Common myeloid progenitor, CD34-positive (primary cell): Measurements from ENCODE around the gene ICOSLG.
"Not testable (repeated sequence)": the region's sequence is repeated elsewhere in the genome, so short reads cannot be mapped to it uniquely, and the experiment has no call there.

Source experiments
- CTCF ChIA-PET: fragments of 350-600 bp; sonication (Branson Sonifier 250); formaldehyde crosslinking; loops from one replicate; lab custom pipeline; 2021; ENCODE audit warnings: antibody characterized with exemption; lab: Charles Lee
- POLR2A ChIA-PET: fragments of 350-600 bp; sonication (Branson Sonifier 250); formaldehyde crosslinking; loops from one replicate; lab custom pipeline; 2021; ENCODE audit warnings: antibody characterized with exemption; lab: Charles Lee
- DNase-seq, 3 donors: peaks; one replicate each; pipeline versions ENCODE4 v3.0.0 to v3.0.0-alpha.2; 2013
- H3K27ac ChIP-seq, 2 experiments: 1 replicate in 1 of 2; 2 replicates in 1 of 2; pipeline ENCODE4 v1.7.0; 2013; ENCODE audit warnings: inconsistent platforms in 2 of 2, low read length in 2 of 2, mild to moderate bottlenecking in 2 of 2, low read depth in 1 of 2, moderate library complexity in 1 of 2; ENCODE audit not compliant: severe bottlenecking in 2 of 2, insufficient read depth in 1 of 2, poor library complexity in 1 of 2
- H3K27me3 ChIP-seq, 5 experiments: replicated peaks in 2 of 5; 1 replicate in 3 of 5; 2 replicates in 2 of 5; pipeline versions ENCODE4 v1.6.1 to v1.7.0; 2013; ENCODE audit warnings: low read length in 4 of 5, mild to moderate bottlenecking in 2 of 5, moderate library complexity in 2 of 5, inconsistent platforms in 1 of 5; ENCODE audit not compliant: insufficient read depth in 5 of 5, control insufficient read depth in 4 of 5
- H3K36me3 ChIP-seq, 4 experiments: 1 replicate in 2 of 4; 2 replicates in 2 of 4; pipeline versions ENCODE4 v1.6.1 to v1.7.0; 2013; ENCODE audit warnings: low read length in 3 of 4, control low read depth in 1 of 4, mild to moderate bottlenecking in 1 of 4; ENCODE audit not compliant: control insufficient read depth in 4 of 4, insufficient read depth in 4 of 4
- H3K4me1 ChIP-seq, 4 experiments: 1 replicate in 3 of 4; 2 replicates in 1 of 4; pipeline versions ENCODE4 v1.6.1 to v1.7.1; 2013; ENCODE audit warnings: low read length in 3 of 4, mild to moderate bottlenecking in 3 of 4, control low read depth in 1 of 4, inconsistent platforms in 1 of 4, moderate library complexity in 1 of 4; ENCODE audit not compliant: control insufficient read depth in 4 of 4, insufficient read depth in 4 of 4; ENCODE audit errors: control extremely low read depth in 1 of 4
- H3K4me3 ChIP-seq, 7 experiments: 1 replicate in 4 of 7; 2 replicates in 3 of 7; pipeline versions ENCODE4 v1.5.1 to v1.7.0; 2013; ENCODE audit warnings: mild to moderate bottlenecking in 7 of 7, low read length in 6 of 7, moderate library complexity in 6 of 7, inconsistent platforms in 2 of 7, low read depth in 2 of 7, control low read depth in 1 of 7; ENCODE audit not compliant: insufficient read depth in 4 of 7, control insufficient read depth in 1 of 7; ENCODE audit errors: extremely low read depth in 1 of 7
- H3K9me3 ChIP-seq, 5 experiments: 1 replicate in 4 of 5; 2 replicates in 1 of 5; pipeline versions ENCODE4 v1.6.1 to v1.7.1; 2013; ENCODE audit warnings: low read length in 4 of 5, mild to moderate bottlenecking in 2 of 5, inconsistent platforms in 1 of 5, low read depth in 1 of 5, moderate library complexity in 1 of 5; ENCODE audit not compliant: control insufficient read depth in 4 of 5, insufficient read depth in 2 of 5; ENCODE audit errors: control extremely low read depth in 1 of 5
- WGBS: methylation state at CpG from one replicate; pipeline ENCODE4 v1.1.5; 2013; ENCODE audit not compliant: insufficient coverage; 5-methylcytosine and 5-hydroxymethylcytosine counted together

The ICOSLG gene

DNA sequence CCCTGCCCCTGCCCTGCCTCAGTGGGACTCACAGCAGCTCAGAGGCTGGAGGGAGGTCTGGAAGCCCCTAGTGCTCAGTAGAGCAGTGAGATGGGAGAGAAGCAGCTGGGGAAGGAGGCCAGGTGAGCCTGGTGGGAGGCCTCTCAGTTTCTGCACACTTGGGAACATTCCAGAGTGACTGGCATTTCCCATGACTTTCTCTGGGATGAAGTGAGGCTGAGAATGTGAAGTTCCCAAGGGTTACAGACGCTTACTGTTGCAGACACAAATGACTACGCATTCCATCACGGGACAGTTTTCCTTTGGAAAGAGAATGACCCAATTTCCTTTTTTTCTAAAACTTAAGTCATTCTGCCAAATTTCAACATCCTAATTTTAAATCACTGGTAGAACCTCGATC lies 59.2 kb downstream of the ICOSLG start:
- H3K4me1 ChIP-seq, CTCF ChIA-PET, DNase-seq, H3K4me3 ChIP-seq, H3K27ac ChIP-seq, H3K27me3 ChIP-seq, H3K9me3 ChIP-seq, POLR2A ChIA-PET, H3K36me3 ChIP-seq: not testable (repeated sequence)
- WGBS: no CpG with 5 or more reads among the region's 4 CpGs

DNA sequence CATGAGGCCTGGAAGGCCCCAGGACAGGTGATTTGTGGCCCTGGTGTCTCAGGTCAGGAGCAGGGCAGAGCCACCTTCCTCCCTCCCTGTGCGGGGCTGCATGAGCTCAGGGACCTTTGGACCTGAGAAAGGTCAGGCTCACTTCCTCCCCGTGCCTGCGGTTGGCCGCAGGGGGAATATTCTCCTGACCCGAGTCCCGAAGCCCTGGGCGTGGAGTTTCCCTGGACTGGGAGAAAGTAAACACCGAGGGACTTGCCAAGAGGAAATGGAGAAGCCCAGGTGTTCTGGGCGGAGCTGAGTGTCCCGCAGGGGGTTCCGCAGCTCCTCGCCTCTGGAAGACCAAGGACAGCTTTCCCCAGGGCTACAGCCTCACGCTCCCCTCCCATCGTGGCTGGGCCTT lies 64.6 kb downstream of the ICOSLG start:
- H3K4me1 ChIP-seq, CTCF ChIA-PET, H3K36me3 ChIP-seq, POLR2A ChIA-PET, H3K27me3 ChIP-seq, H3K27ac ChIP-seq, H3K9me3 ChIP-seq, DNase-seq, H3K4me3 ChIP-seq: not testable (repeated sequence)
- no CpG with 5 or more reads among the region's 14 CpGs for WGBS

DNA sequence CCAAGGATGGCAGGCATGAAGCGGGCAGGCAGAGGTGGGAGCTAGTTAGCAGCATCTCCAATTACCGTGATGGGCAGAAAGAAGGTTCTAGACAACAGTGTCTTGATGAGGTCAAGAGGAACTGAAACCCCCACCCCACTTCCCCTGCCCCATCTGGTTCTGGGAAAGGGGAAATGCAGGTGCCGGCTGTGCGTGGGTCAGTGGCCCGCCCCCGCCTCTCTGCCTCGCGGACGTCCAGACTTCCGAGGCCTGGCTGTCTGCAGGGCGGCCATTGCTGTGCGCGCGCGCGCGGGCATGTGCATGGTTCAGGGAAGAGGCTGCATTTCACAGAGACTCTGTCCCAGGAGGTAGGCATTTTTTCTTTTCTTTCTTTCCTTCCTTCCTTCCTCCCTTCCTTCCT lies 65.6 kb downstream of the ICOSLG start:
- CTCF ChIA-PET, H3K36me3 ChIP-seq, POLR2A ChIA-PET, H3K4me1 ChIP-seq, H3K4me3 ChIP-seq, H3K27me3 ChIP-seq, H3K9me3 ChIP-seq, DNase-seq, H3K27ac ChIP-seq: not testable (repeated sequence)
- no CpG with 5 or more reads among the region's 17 CpGs for WGBS
